Pons (tissue), 1 donor: ENCODE measurements around the gene IRF7.
"Not testable (repeated sequence)": the region's sequence is repeated elsewhere in the genome, so short reads cannot be mapped to it uniquely, and the experiment has no call there.

Source experiments
- DNase-seq: peaks from one replicate; pipeline ENCODE4 v3.0.0-alpha.2; 2016; ENCODE audit warnings: low spot score

IRF7 gene

DNA sequence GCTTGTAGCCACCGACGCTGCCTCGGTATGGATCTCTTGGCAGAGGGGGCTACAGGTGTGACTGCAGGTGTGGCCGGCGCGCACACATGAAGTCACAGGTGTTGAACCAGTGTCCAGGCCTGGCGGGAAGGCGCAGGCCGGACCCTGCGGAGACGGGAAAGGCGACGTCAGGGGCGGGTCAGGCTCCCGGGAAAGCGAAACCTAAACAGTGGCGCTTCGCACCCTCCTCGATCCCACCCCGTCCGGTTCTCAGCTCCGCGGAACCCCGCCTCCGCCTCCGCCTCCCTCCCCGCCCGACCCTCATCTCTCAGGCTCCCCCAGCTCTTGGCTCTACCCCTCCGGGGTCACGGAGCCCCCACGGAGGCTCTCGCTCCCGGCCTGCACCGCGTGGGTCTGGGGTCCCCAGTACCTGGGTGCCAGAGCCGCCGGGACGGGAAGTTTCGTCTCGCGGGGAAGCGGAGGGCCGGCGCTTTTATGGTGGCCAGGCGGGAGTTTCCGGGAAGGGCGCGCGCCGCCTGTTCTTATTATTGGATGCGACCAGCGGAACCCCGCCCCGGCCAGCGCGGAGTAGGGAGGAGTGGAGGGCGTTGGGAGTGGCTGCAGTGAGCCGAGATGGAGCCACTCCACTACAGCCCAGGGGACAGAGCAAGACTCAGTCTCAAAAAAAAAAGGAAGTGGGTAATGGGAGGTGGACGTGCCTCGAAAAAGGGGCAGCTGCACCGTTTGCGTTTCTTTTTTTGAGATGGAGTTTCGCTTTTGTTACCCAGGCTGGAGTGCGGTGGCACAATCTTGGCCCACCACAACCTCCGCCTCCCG, at the start of gene IRF7:
IRF7 (minus strand) TSS at position 447 of the 816 bp plus-strand sequence. CDS start 586 bp downstream, outside the sequence.
- peak; percentile 87 for DNase-seq

DNA sequence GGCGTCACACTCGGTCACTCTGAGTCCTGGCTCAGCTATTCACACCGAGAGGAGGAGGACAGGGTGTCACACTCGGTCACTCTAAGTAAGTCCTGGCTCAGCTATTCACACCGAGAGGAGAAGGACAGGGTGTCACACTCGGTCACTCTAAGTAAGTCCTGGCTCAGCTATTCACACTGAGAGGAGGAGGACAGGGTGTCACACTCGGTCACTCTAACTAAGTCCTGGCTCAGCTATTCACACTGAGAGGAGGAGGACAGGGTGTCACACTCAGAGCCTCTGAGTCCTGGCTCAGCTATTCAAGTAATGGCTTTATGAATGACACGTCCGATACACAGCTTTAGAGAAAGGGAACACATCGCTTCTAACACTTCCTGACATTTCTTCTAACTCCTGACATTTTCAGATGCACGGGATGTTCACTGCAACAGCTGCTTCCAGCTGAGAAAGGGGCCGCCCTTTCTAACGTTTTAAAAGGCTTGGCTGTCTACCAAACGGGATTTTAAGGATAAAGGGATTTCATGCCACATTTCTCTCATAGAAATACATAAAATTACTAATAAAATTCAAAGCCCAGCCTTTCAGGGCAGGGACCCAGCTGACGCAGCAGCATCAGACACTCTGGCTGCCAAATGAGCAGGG, 49.4 kb upstream of the IRF7 start:
- no peak for DNase-seq

DNA sequence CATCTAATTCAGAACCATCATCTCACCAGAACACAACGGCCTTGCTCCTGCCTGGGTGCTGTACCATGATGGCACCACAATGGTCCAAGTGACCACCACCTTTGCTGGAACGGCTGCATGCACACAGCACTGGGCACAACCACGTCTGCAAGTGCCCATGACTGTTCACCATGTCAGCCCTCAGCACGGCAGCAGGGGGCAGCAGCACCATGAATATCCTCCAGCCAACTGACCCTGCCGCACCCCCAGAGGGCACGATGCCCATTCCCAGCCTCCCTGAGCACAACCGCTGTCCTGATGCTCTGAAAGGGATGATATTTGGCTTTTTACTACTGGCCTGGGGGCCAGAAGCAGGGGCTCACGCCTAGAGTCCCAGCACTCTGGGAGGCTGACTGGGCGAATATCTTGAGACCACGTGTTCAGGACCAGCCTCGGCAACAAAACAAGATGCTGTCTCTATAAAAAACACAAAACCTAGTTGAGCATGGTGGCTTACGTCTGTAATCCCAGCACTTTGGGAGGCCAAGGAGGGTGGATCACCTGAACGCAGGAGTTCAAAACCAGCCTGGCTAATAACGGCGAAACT, 47.0 kb upstream of the IRF7 start:
- peak; percentile 48 for DNase-seq

DNA sequence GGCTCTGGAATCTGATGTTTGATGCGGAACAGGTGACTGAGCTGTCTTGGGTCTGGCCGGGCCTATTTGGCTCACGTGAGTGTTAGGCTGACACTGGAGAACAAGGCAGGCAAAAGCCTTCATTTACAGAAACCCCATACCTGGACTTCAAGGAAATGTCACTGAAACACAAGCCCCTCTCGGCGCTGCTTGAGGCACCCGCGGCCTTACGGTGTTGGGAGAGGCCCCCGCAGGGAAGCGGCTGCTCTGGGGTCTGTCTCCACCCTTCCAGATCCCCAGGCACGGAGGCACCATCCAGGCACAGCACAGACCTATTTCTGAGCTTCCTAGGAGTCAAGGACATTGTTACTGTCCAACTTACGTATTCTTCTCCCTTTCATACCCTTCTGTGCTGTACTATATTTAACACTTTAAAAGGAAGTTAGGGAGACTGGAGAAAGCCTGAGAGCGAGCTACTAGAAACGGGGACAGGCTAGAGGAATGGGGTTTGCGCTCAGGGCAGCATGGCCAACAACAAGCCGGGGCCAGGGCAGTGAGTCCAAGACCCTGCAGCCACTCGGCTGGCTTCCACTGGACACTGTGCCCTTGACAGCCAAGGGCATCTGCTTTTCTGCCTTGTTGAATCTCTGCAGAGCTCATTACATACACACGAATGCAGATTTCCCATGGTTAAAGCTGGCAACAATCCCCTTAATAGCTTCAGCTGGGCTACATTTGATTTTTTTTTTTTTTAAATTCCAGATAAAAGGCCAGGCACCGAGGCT, 45.1 kb upstream of the IRF7 start:
- no peak for DNase-seq

DNA sequence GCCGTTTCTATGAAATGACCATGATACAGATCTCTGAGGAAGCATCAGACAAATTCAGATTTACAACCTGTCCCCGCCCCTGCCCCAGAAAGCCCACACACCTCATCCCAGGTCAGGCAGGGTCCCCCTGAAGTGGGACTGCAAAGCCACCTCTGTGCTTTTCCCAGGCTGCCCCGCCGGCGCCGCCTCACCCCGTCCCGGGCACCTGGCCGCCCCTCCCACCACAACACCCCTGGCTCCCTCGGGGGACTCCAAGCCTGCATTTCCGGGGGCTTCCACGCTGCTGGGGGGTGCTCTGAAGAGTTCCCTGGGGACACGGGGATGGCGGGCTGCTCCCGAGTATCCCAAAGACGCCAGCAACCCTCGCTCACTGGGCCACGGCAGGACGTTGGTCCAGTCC, 44.5 kb upstream of the IRF7 start:
- no peak for DNase-seq

DNA sequence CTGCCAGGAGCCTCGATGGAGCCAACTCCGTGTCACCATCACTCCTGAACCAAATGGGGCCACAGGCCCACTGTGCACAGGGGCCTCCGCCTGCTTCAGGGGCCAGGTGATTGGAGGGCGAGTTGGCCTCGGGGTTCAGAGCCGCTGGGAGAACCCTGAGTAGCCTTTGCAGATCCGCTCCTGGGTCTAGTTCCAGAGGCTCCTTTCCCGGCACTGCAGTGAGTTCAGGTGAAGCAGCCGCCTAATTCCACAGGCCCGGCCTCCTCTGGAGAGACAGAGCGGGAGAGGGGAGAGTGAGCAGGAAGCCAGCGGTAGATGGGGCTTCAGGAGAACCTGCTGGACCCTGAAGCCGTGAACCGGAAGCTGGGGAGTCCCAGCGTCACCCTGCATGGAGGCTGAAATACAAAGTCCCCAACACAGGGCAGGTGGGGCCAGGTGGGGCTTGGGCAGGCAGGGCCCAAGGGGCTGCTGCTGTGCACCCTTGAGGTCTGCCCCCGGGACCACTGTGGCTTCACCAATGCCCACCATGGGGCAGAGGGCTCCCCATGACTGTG, 43.9 kb upstream of the IRF7 start:
- DNase-seq: no peak

DNA sequence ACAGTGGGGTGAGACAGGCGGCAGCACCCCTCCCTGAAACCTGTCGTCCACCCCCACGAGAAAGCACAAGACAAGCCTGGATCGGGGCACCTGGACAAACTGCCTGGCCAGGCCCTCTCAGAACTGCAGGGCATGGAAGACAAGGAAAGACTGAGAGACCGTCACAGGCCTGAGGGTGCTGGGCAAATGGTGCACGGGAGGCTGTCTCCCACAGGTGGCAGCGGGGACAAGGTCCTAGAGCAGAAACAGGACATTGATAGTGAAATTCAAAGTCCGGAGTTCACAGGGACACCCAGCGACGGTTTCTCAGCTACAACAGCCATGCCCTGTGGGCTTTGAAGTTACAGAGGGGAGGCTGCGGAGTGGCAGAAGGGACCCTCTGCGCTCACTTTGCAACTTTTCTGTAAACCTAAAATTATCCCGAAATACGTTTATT, 42.0 kb upstream of the IRF7 start:
- DNase-seq: no peak

DNA sequence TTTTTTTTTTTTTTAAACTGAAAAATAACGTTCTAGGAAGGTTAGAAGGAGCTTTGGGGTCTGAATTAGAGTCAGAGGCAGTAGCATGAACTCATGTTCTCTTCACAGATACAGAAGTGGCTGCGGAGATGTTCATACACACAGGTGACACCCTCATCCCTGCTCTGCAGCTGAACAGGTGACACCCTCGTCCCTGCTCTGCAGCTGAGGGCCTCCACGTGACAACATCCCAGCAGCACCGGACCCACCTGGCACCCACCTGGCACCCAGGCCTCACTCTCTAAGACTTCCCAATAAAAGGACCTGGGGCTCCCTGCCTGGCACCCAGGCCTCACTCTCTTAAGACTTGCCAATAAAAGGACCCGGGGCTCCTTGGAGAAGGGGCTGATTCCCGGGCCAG, 41.1 kb upstream of the IRF7 start:
- DNase-seq: no peak

DNA sequence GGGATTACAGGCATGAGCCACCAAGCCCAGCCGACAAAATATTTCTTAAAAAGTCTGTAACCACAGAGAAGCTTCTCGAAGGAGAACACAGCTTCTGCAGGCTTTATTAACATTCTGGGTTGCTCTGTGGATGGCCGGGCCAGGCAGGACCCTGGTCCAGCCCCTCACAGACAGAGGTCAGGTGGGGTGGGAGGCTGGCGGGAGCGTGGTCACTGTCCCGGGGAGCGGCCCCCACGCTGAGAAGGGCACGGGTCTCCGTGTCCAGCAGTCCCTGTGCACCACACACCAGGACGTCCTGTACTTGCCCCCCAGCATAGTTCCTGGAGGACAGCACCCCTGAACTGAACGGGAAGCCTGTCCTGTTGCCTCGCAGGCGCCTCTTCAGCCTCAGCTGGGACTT, 40.7 kb upstream of the IRF7 start:
- DNase-seq: no peak

DNA sequence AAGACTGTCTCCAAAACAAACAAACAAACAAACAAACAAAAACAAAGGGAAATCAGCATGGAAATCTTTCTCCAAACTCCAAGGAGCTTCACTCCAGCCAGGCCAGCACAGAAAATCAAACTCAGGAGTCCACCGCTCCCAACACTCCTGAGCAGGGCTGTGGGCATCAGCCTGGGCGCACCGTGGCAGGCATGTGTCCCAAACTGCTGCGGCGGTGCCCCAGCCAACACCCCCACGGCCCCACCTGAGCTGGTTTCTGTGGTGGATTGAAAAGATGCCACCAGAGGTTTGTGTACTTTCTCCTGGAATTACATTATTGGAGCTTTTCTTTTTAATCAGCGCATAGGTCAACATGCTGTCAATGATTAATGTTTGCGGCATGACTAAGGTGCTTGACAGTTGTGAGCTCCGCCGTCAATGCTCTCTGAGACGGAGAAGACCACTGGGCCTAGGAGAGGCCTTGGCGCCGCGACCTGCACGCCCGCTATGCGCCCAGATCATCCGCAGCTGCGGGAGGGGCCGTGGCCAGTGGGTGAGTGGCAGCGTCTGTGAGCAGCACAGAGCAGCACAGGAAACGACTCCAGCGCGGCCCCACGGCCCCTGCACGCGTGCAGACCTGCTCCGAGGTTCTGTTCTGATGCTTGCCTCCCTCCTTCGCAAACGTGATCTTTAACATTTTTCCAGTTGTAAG, 39.4 kb upstream of the IRF7 start:
- DNase-seq: no peak

DNA sequence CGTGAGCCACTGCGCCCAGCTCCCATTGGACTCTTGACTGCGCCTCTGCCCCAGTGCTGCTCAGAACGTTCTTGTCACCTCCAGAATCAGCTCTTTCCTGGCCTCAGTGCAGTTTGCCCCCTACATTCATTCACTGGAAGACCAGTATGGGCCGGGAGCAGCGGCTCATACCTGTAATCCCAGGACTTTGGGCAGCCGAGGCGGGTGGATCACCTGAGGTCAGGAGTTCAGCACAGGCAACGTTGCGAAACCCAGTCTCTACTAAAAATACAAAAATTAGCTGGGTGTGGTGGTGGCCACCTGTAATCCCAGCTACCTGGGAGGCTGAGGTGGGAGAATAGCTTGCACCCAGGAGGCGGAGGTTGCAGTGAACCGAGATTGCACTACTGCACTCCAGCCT, 38.7 kb upstream of the IRF7 start:
- DNase-seq: not testable (repeated sequence)

DNA sequence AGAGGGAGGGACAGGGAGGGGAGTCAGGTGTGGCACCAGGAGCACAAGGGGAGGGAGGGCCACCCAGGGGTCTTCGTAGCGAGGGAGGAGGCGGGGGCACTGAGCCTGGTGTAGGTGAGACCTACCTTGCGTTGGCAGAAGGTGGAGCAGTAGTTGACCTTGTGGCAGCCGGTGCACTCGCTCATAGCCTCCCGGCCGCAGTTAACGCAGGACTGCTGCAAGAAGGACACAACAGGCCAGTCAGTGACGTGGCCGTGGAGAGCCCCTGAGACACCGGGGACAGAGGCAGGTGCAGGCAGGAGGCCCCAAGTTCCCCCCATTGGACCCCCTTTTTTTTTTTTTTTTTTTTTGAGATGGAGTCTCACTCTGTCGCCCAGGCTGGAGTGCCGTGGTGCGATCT, 38.1 kb upstream of the IRF7 start:
- no peak for DNase-seq

DNA sequence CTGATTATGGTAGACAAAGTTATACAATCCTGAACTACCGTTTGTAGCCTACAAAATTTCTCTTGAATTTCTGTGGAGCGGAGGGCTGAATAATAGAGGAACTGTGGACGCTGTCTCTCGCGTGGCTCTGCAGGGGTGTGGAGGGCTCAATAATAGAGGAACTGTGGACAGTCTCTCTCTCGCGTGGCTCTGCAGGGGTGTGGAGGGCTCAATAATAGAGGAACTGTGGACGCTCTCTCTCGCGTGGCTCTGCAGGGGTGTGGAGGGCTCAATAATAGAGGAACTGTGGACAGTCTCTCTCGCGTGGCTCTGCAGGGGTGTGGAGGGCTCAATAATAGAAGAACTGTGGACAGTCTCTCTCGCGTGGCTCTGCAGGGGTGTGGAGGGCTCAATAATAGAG, 37.4 kb upstream of the IRF7 start:
- DNase-seq: not testable (repeated sequence)

DNA sequence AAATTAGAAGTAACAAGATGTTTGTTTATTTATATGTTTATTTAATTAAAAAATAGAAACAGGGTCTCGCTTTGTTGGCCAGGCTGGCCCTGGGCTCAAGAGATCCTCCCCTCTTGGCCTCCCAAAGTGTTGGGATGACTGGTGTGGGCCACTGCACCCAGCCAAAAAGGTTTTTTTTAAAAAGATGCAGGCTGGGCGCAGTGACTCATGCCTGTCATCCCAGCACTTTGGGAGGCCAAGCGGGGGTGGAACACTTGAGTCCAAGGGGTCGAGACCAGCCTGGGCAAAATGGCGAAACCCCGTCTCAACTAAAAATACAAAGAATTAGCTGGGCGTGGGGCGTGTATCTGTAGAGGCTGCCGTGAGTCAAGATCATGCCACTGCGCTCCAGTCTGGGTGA, 34.7 kb upstream of the IRF7 start:
- no peak for DNase-seq

DNA sequence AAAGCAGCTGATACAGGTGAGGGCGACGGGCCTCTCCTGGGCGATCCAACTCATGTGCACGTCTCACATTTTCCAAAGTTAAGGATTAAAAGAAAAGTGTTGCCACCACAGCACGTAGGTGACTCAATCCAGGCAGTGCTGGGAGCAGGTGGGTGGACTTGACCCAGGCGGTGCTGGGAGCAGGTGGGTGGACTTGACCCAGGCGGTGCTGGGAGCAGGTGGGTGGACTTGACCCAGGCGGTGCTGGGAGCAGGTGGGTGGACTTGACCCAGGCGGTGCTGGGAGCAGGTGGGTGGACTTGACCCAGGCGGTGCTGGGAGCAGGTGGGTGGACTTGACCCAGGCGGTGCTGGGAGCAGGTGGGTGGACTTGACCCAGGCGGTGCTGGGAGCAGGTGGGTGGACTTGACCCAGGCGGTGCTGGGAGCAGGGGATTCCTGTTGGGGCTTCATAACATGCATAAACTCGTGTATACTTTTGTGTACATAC, 32.0 kb upstream of the IRF7 start:
- DNase-seq: not testable (repeated sequence)

DNA sequence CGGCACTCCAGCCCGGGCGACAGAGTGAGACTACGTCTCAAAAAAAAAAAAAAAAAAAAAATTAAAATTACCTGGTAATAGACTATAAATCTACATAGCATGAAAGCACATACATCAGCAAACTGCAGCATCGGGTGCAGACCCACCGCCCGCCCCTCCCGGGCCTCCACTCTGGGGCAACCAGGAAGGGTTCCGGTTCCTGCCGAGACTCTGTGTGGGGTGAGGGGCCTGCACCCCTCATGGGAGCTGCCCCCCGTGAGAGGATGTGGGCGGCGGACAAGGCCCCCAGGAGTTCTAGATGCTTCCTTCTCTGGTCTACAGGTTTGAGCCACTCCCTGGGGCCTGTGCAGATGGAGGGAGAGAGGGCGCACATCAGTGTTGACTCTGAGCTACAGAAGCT, 30.5 kb upstream of the IRF7 start:
- DNase-seq: no peak

DNA sequence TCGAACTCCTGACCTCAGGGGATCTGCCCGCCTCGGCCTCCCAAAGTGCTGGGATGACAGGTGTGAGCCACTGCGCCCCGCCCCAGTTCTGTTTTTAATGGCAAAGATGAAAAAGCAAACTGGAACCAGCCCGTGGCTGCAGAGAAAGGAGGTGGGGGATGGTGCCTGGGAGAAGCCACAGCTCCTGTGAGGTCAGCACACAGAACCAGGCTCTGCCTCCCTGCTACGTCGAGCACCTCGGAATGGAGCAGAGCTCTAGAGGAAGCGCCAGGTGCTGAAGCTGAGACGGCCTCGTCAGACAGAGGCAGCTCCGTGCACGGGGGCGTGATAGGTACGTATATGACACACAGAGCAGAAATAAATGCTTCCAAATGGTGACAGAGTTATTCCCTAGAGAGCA, 29.8 kb upstream of the IRF7 start:
- no peak for DNase-seq

DNA sequence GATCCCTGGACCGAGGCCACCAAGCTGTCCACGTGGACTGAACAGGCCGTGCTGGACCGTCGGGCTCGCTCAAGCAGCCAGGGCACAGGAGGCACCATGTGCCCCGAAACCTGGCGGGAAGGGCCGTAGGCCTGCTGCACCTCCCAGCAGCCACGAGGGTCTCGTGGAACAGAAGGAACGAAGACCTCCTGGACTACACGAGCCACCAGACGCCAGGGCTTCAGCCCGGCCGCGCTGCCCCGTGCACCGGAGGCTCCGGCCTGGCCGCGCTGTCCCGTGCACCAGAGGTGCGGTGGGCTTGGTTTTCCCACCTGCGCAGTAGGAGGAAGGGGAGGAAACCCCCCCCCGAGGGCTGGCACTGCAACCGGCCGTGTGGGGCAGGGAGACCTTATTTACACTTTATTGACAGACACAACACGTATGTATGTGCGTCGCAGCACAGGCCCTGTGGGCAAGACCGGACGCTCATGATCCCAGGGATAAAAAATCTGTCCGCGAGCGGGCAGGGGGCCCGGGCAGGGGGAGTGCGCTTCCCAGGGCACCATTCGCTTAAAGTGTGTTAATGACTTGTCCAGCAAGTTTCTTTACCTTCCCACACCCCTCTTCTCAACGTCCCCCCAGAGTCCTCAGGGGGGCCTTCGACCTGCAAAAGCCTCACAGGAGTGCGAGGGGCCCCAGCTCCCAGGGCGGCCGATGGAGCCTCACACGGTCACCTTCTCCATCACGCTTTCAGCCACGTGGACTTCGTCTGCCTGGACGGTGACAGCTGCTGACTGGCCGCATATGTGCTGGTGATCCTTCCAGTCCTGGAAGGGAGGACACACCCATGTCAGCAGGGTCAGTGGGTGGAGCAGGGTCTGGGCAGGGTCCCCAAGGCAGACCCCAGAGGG, 28.3 kb upstream of the IRF7 start:
- DNase-seq: no peak

DNA sequence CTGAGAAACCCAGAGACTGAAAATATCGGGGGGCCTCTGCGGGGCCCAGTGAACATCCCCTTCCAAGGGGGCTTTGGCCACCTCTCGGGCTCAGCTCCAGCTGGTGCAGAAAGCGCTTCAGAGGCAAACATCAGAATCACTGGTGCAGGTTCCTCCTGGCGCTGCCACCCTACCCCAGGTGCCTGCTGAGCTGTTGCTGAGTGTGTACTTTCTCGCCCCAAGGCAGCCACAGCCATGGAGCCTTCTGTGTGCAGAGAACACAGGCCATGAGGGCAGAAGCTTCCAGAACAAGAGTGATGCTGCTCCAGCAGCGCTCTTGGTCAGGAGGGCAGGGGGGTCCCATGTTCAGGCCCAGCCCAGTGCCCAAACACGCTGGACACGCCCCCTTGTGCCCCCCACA, 27.6 kb upstream of the IRF7 start:
- no peak for DNase-seq

DNA sequence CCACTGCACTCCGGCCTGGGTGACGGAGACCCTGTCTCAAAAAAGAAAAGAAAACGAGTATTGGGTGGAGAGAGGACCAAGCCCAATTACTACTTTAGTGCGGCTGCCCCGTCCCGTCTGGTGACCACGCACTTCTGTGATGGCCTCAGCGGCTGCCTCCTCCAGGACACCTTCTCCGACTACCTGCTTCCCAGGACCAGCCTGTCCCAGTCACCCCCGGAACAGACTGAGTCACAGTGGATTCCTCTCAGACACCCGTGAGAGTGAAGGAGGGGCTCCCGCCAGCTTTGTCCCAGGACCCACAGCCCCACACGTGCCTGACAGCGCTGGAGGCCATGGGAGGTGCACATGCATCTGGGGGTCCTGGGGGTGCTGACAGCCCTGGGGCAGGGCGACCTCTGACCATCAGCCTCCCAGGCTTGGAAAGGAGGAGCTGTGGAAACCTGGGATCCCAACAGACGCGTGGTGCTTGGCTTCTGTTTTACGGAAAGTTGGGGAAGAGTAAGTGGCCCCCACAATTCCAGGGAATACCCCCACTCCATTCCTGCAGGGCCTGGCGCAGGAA, 26.1 kb upstream of the IRF7 start:
- no peak for DNase-seq
